Body of pancreas (tissue), 4 donors: ENCODE data around the gene INVS.

Experiments used
- CTCF ChIP-seq, 7 experiments: fragments of 450-650 bp in 4 of 7; fragments of 200-600 bp in 3 of 7; sonication (generic) in 3 of 7; IDR thresholded peaks; one replicate each; pipeline ENCODE4 v1.5.1; 2016 to 2019; ENCODE audit warnings: antibody characterized with exemption in 7 of 7
- POLR2A ChIP-seq, 3 donors: fragments of 450-650 bp; IDR thresholded peaks; one replicate each; pipeline ENCODE4 v1.6.1; 2016; ENCODE audit warnings: antibody characterized with exemption in 3 of 3, mild to moderate bottlenecking in 2 of 3

DNA sequence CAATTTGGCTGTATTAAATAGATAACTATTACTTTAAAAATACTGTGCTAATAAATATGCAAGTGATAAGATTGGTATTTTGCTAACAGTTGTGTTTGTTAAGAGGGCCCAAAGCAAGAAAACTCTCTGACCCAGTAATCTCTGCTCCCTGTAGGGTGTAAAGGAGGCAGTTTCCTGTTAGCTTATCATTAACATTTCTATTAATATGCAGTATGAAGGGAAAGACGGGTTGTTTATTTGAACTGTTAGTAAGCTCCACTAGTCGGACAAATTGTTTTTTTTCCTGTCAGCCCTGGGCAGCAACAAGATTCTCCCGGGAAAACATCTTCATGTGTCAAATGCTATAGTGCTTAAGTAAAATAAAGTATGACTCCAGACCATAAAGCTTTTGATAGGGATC lies 35.9 kb upstream of the INVS start:
- TF ChIP-seq POLR2A (IDR thresholded peaks at IDR 0.05) (no peak), CTCF (IDR thresholded peaks at IDR 0.05) (no peak)
